H4 (cell line): ENCODE measurements around the gene AGFG2. TPM values are rescaled to one million over a fixed set of nuclear protein-coding genes. Genes with fewer than 3 reads are reported as not detected.

Source experiments
- DNase-seq: peaks from one replicate; pipeline ENCODE4 v3.0.0-alpha.2; 2015; ENCODE audit warnings: low spot score
- total RNA-seq: library from RNA; depleted of rRNA; stranded (reverse); fragments of >200 nt; shearing (Covaris generic); gene quantifications from 2 replicates; pipeline ENCODE4 v1.2.3, GENCODE V29; 2014; rRNA removed

AGFG2 gene
- total RNA-seq, 1 experiment from 2014 or later, result 4.9 TPM

DNA sequence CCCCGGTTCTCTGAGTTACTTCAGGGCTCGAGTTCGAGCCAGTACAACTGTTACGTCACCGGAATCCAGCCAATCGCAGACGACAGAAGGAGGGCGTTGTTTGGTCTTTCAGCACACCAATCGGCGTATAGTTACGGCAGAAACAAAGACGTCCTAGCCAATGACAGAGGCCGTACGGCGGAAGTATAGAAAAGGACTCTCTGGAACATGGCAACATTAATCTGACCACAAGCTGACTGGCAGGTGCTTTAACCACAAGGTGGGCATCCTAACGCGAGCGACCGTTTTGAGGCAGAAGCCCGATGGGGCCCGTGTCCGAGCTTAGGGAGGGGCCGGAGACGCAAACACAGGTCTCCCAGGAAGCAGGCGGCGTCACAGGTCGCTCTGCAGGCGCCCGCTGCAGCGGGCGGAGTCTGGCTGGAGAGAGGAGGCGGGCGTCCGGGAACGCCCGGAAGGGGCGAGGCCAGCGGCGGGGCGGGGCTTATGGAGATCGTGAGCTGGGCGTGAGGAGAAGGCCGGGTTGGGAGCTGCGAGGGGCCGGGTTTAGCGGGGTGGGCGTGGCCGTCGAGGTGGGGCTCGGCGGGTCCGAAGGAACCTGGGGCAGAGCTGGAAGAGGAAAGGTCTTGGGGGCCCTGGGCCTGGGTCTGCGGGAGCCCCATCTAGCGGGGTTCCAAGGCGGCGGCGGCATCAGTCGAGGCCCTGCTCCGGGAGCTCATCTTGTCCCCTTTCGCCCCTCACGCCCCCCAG is 73.2 kb downstream of the AGFG2 start, which contains the start of gene MOSPD3:
Gene MOSPD3, plus strand, starts transcription at position 558 of the 747 bp plus-strand sequence. CDS start 252 bp downstream, outside the sequence.
- DNase-seq, result peak; percentile 100

DNA sequence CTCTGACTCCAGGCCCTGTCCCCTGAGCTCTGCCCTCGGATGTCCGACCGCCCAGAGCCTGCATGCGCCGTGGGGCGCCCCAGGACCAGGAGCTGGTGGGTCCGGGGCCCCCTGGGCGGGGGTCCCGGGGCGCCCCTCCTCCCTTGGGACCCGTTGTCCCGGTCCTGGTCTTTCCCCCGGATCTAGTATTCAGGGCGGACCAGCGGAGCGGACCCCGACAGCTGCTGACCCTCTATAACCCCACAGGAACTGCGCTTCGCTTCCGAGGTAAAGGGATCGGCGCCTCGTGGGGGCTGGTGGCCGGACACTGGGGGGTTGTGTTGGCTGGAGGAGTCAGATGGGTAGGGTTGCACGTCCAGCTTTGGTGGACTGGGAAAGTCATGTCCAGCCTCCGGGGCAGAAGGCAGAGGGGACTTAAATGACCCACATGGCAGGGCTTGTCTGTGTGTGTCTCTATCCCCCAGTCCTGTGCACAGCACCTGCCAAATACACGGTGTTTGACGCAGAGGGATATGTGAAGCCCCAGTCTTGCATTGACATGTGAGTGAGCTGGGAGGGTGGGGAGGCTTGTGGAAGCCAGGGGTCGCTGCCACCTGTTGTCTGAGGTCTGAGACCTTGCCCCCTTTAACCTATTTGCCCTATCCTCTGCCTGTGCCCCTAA is 73.9 kb downstream of the AGFG2 start:
- DNase-seq, result no peak

DNA sequence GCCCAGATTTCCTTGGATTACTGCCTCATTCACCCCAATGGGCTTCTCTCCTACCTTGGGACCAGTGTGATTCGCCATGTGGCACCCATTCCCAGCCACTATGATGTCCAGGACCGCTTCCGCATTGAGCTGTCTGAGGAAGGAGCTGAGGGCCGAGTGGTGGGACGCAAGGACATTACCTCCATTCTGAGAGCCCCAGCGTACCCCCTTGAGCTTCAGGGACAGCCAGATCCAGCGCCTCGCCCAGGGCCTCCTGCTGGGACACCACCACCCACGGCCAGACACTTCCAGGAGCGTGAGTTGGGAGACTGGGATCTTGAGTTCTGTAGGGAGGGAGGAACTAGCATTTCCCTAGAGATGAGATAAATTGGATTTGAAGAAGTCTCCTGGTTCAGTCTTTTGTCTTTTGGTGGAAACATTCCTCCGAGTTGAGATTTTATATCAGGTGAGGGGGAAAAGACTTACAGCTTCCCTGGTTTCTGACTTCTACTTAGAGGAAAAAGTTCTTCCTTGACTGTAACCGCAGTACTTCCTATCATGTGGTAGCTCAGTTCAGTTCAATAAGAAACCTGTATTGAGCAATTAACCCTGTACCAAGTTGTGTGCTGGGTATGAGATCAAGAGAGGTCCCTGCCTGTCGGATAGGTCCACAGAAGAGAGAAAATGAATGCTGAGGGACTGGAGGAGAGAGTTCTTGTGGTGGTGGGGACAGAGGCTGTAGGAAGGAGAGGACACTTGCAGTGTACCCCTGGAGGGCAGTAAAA is 74.6 kb downstream of the AGFG2 start:
- no peak for DNase-seq

DNA sequence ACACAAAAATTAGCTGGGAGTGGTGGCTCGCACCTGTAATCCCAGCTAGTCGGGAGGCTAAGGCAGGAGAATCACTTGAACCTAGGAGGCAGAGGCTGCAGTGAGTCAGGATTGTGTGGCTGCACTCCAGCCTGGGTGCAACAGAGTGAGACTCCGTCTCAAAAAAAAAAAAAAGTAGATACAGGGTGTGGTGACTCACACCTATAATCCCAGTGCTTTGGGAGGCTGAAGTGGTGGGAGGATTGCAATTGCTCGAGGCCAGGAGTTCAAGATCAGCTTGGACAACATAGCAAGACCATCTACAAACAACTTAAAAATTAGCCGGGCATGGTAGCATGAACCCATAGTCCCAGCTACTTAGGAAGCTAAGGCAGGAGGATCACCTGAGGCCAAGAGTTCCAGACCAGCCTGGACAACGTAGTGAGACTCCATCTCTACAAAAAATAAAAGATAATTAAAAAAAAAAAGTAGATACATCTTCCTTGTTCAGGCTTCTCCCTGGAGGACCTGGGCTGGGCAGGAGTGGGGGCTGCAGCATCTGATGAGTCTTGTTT is 75.4 kb downstream of the AGFG2 start:
- no peak for DNase-seq

Other genes starting within 250 kb of the AGFG2 start
- gene SPDYE3, start 231.5 kb upstream of the AGFG2 start, total RNA-seq, result not detected in 2 replicates
- gene PILRB, start 181.1 kb upstream of the AGFG2 start, total RNA-seq, result 4.4 and 4.6 TPM in 2 replicates
- gene PILRA, start 165.7 kb upstream of the AGFG2 start, total RNA-seq, result 0.54 TPM in 1 of 2 replicates, not detected in the other
- gene ZCWPW1, start 110.5 kb upstream of the AGFG2 start, total RNA-seq, result 1.9 and 2.2 TPM in 2 replicates
- gene MEPCE, start 109.4 kb upstream of the AGFG2 start, total RNA-seq, result 25.8 and 28.5 TPM in 2 replicates
- gene PPP1R35, start 102.7 kb upstream of the AGFG2 start, total RNA-seq, result 22.6 and 31.5 TPM in 2 replicates
- 0.84 and 1.0 TPM in 2 replicates for gene SPACDR, start 74.9 kb upstream of the AGFG2 start, total RNA-seq
- gene TSC22D4, start 60.0 kb upstream of the AGFG2 start, total RNA-seq, result 19.4 and 28.2 TPM in 2 replicates
- gene NYAP1, start 55.3 kb upstream of the AGFG2 start, total RNA-seq, result not detected in 2 replicates
- not detected in 2 replicates for gene SAP25, start 34.7 kb downstream of the AGFG2 start, total RNA-seq
- gene LRCH4, start 46.9 kb downstream of the AGFG2 start, total RNA-seq, result 3.4 TPM in 2 replicates
- 0.15 TPM in 1 of 2 replicates, not detected in the other for gene FBXO24, start 47.1 kb downstream of the AGFG2 start, total RNA-seq
- gene PCOLCE, start 63.2 kb downstream of the AGFG2 start, total RNA-seq, result 123 and 180 TPM in 2 replicates
- gene MOSPD3, start 73.3 kb downstream of the AGFG2 start, total RNA-seq, result 10.1 and 18.5 TPM in 2 replicates
- gene TFR2, start 102.3 kb downstream of the AGFG2 start, total RNA-seq, result 0.25 TPM in 1 of 2 replicates, not detected in the other
- not detected in 2 replicates for gene ACTL6B, start 117.2 kb downstream of the AGFG2 start, total RNA-seq
- gene GNB2, start 134.5 kb downstream of the AGFG2 start, total RNA-seq, result 65.0 and 67.1 TPM in 2 replicates
- 2.6 and 4.1 TPM in 2 replicates for gene GIGYF1, start 155.0 kb downstream of the AGFG2 start, total RNA-seq
- 61.6 and 80.1 TPM in 2 replicates for gene POP7, start 166.9 kb downstream of the AGFG2 start, total RNA-seq
- not detected in 2 replicates for gene EPO, start 181.3 kb downstream of the AGFG2 start, total RNA-seq
- not detected in 2 replicates for gene ZAN, start 194.4 kb downstream of the AGFG2 start, total RNA-seq